CD4-positive, alpha-beta T cell treated with Interferon alpha-2 for 1 hour (primary cell): ENCODE measurements around the gene CERKL.

Experiments
- DNase-seq, 2 donors: peaks; one replicate each; pipeline ENCODE4 v3.0.0-alpha.2; 2020 to 2022

CERKL gene

DNA sequence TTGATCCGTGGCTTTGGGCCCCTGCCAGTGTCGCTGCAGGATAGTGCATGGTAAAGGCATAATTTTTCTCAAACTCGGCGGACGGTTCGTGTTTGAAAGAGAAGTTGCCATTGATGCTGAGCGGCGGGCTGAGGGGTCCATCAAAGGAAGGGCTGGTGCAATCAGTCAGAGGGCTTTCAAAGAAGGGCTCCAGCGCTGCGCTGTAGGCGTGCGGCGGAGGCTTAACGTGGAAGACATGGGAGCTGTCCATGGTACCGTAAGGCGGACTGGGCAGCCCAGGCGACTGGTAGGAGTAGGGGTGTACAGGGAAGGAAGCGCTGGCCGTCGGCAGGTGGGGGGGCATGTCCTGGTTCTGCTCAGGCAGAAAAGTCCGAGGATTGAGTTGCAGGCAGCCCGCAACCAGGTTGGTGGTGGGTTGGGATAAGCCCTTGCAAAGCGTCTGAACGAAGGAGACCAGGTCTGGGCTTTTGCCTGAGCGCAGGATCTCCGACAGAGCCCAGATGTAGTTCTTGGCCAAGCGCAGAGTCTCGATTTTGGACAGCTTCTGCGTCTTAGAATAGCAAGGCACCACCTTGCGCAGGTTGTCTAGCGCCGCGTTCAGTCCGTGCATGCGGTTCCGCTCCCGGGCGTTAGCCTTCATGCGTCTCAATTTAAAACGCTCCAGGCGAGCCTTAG is 21.1 kb upstream of the CERKL start:
- peak; percentile 26 to 50 for DNase-seq

GRCh38 chr2:181675254-181675653 is 18.3 kb upstream of the CERKL start:
- DNase-seq: no peak

DNA sequence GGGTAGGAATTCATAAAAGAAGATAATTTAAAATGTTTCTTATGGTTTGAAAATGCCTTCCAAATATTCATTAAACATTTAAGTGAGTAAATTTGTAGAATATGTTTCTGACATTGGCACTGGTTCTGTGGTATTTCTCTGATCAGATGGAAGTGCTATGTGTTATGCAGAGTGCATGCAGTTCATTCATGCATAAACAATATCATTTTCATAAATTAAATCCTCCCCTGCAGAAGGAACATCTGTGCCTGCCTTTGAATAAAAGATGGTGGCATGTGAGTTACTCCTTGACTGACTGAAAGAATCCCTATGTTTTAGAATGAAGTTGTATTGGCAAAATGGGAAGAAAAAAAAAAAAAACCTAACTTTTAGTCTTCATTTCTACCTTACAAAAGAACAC is 17.6 kb upstream of the CERKL start:
- no peak for DNase-seq

- DNase-seq: no peak
Observed at GRCh38 chr2:181673173-181673572, 16.3 kb upstream of the CERKL start.

- DNase-seq: no peak
Observed at GRCh38 chr2:181672255-181673008, 15.5 kb upstream of the CERKL start.

DNA sequence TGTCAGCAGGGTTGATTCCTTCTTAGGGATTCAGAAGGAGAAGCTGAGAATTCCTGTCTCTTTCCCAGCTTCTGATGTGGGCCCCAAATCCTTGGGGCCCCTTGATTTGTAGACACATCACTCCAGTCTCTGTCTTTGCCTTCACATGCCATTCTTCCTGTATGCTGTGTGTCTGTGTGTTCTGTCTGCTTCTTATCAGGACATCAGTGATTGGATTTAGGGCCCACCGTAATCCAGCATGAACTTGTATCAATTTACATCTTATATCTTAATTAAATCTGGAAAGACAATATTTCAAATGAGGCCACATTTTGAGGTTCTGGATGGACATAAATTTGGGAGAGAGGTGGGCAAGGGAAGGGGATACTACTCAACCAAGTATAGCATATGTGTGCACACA is 13.7 kb upstream of the CERKL start:
- DNase-seq: no peak

DNA sequence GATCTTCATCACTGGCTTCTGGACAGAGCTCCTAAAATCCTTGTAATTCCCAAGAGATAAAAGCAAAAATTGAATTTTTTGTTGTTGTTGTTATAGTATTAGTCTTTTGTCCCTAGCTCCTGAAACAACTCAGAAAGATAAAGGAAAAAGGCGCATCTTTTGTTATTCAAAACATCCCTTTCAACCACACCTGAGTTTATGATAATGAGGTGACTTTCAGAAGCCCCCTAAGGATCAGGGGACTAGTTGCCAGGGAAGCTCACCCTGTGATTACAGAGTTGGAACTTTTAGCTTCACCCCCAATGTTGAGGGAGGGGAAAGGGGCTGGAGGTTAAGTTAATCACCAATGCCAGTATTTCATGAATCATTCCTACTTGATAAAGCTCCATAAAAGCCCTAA is 10.3 kb upstream of the CERKL start:
- DNase-seq: no peak

GRCh38 chr2:181662287-181662686 is 5.4 kb upstream of the CERKL start:
- DNase-seq: no peak

- DNase-seq: no peak
Observed at GRCh38 chr2:181660181-181660580, 3.3 kb upstream of the CERKL start.

- DNase-seq: no peak
Observed at GRCh38 chr2:181658444-181658843, 1.5 kb upstream of the CERKL start.

- no peak for DNase-seq
Observed at GRCh38 chr2:181657379-181657778, 474 bp upstream of the CERKL start.

DNA sequence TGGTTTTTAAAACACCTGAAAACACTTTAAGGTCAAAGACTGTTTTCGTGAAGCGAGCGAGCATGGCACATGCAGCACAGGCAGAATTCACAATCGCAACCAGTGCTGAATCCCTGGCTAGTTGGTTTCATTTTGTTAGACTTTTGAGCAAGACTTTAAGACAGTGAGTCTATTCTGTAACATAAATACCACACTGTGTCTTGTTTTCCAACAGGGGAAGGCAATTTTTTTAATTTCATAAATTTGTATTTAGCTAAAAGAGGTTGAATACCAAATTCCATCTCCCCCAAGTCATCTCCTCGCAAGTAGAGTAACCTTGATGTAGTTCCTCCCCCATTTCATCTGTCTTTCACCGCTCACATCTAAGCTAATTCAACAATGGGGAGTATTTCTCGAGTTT is 1.4 kb downstream of the CERKL start:
- DNase-seq: no peak

DNA sequence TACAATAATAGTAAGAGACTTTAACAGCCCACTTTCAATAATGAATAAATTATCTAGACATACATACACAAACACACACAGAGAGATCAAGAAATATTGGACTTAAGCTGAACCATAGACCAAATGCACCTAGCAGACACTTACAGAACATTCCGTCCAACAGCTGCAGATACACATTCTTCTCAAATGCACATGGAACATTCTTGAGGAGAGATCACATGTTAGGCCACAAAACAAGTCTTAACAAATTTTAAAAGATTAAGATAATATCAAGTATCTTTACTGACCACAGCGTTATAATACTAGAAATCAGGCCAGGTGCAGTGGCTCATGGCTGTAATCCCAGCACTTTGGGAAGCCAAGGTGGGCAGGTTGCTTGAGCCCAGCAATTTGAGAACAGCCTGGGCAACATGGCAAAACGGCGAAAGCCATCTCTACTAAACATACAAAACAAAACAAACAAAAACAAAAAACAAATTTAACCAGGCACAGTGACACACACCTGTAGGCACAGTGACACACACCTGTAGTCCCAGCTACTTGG is 7.4 kb downstream of the CERKL start:
- no peak for DNase-seq

GRCh38 chr2:181648478-181649155 is 8.3 kb downstream of the CERKL start:
- DNase-seq: no peak

GRCh38 chr2:181646415-181646987 is 10.4 kb downstream of the CERKL start:
- no peak for DNase-seq

GRCh38 chr2:181643151-181643550 is 13.8 kb downstream of the CERKL start:
- DNase-seq: no peak

GRCh38 chr2:181642086-181642485 is 14.8 kb downstream of the CERKL start:
- no peak for DNase-seq

GRCh38 chr2:181639686-181640085 is 17.2 kb downstream of the CERKL start:
- no peak for DNase-seq

GRCh38 chr2:181632733-181633401 is 24.0 kb downstream of the CERKL start:
- no peak for DNase-seq

DNA sequence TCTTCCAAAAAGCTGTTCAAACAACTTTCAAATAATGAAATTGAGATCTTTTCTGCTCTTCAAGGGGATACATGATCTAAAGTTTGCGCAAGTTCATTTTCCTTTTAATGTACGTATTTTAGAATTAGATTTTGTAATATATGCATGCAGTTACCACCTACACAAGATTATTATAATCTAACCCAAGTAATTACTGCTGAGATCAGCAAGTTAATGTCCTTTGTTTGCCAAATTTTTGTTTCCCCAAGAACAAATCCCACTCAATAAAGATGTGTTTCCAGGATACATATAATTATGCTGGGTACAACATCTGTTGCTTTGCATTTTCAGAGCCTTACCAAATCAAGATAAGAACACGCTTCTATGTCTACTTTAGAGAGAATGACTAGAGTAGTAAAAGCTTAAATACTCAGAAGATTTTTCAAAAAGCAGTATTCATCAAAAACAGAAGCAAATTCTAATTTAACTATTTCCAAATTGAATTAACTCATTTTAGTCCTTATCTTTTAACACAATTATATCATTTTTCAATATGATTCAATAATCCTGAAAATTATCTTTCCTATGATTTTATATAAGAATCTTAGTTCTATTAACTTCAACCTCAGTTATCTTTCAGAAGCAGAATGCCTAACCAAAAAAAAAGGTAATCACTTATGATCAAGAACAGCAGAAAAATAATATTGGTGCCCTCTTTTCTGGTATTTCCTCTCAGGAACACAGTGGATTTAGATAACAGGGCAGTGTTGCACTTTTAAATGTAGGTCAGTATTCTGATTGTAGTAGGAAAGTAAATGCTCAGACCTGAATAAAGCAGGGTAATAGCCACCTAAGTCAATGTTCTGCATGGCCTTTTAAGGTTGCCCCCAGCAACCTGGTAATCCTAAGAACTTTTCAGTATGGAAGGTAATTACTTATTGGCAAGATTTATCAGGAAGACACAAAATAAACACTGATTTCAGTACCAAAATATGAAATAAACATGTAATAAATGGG is 28.0 kb downstream of the CERKL start:
- no peak for DNase-seq

DNA sequence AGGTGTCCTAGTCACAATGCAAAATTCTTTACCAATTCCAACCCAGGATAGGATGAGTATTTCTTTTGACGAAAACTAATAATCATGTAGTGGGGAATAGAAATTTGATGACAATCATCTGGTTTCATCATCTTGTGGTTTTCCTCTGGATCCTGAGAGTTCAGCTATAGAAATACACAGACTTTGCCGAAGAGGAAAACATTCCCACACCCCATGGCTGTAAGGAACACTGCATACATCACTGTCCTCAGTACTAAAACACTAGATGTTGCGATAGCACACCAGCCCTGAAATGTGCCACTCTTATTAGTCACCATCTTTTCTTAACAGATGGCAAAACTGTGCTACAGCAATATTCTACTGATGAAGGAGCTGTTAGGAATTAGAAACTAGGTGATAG is 29.4 kb downstream of the CERKL start:
- DNase-seq: no peak

DNA sequence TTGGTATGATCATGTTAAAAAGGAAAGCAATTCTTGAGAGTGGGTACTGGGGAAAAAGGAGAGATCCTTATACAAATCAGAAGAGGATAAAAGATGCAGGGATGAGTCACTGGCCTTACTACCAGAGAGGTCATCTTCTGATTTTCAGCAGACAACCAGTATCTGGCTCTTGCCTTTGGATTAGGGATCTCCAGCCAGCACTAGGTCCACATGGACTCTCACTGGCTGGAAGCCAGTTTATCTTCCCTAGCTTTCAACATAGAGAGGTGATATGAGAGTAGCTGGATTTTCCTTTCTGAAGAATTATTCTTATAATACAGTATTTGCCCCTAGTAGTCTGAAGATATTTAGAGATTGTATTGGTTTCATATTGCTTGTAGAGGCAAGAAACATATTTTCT is 30.2 kb downstream of the CERKL start:
- DNase-seq: no peak
